Mucosa of rectum (tissue), 2 donors: Measurements from ENCODE around the gene CCSAP.

Source experiments
- H3K27ac ChIP-seq, 2 donors: one replicate each; pipeline ENCODE4 v1.7.0; 2013; ENCODE audit warnings: inconsistent platforms in 2 of 2, low read depth in 2 of 2, low read length in 2 of 2
- H3K27me3 ChIP-seq, 2 donors: one replicate each; pipeline ENCODE4 v1.7.0; 2013; ENCODE audit warnings: low read length in 2 of 2; ENCODE audit not compliant: control insufficient read depth in 2 of 2, insufficient read depth in 2 of 2
- H3K36me3 ChIP-seq, 2 donors: one replicate each; pipeline ENCODE4 v1.7.0; 2013; ENCODE audit warnings: low read length in 2 of 2; ENCODE audit not compliant: control insufficient read depth in 2 of 2, insufficient read depth in 2 of 2
- H3K4me1 ChIP-seq, 2 donors: one replicate each; pipeline ENCODE4 v1.7.0; 2013; ENCODE audit warnings: low read length in 2 of 2, mild to moderate bottlenecking in 1 of 2; ENCODE audit not compliant: control insufficient read depth in 2 of 2, insufficient read depth in 2 of 2
- H3K4me3 ChIP-seq, 2 donors: one replicate each; pipeline ENCODE4 v1.7.0; 2013; ENCODE audit warnings: low read length in 2 of 2
- H3K9ac ChIP-seq, 2 donors: one replicate each; pipeline ENCODE4 v1.7.0; 2013; ENCODE audit warnings: low read length in 2 of 2, low read depth in 1 of 2, mild to moderate bottlenecking in 1 of 2
- H3K9me3 ChIP-seq, 2 donors: one replicate each; pipeline ENCODE4 v1.7.0; 2013; ENCODE audit warnings: low read length in 2 of 2; ENCODE audit not compliant: control insufficient read depth in 2 of 2
- donor health status: healthy.
- donor health status: Normal muscosa, but diverticular disease.

CCSAP gene

DNA sequence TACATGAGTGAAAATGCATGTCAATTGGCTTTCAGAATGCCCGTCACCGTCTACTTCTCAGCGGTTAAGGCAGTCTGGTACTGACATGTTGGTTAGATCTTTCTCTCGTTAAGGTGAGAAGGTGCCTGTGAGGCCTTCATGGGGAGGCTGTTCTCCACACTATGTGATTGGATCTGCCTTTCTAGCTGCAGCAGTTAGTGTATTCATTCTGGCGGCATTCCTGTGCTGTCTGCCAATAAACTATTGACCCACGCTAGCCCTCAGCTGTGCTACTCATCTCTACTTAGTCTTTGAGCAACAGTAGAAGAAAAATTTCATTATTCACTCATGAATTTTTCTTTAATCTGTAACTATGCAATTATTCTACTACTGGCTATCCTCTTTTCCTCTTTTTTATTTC is 32.0 kb downstream of the CCSAP start:
- Histone ChIP-seq H3K4me3 (no peak overlapping the region), H3K4me1 (no peaks in the 10 kb centered on the region), H3K36me3 (peaks cover 23 to 34% of the 10 kb centered on the region in 2 donors), H3K27ac (no peak overlapping the region), H3K9me3 (no peaks in the 10 kb centered on the region), H3K27me3 (no peaks in the 10 kb centered on the region), H3K9ac (no peak overlapping the region)

DNA sequence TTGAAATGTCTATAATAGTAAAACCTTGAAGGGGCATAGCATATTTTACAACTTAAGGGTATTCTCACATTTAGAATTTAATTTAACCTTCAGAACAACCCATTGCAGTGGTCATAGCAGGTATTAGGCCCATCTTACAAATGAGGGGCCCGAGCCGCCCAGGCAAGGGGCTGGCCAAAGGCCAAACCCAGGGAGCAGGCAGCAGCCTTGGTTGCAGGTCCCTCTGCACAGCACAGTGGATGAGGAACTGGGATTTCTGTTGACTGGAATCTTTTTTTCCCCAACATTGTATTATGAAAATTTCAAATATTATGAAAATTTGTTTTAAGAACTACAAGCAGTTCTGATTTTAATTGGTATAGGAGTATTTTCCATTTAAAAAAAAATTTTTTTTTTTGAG is 33.2 kb downstream of the CCSAP start:
- Histone ChIP-seq H3K27ac (no peak overlapping the region), H3K27me3 (no peaks in the 10 kb centered on the region), H3K4me1 (no peaks in the 10 kb centered on the region), H3K36me3 (peaks cover 23 to 35% of the 10 kb centered on the region in 2 donors), H3K9me3 (no peaks in the 10 kb centered on the region), H3K4me3 (no peak overlapping the region), H3K9ac (no peak overlapping the region)

DNA sequence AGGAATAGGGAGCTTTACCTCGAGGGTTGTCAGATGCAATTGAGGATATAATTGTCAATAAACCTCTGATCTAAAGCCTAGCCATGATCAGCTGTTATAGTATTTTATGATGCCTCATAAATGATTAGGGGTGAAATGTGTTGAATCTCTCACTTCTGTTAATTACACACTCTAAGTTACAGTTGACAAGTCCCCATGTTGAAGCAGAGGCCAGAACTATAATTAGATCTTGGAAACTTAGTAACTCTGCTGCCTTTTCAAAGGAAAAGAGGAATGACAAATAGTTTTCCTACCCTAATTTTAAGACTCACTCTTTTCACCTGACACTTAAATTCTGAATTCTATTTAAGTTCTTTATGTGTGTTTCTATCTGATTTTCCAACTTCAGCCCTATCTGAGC is 33.8 kb downstream of the CCSAP start:
- H3K9me3 ChIP-seq = no peaks in the 10 kb centered on the region
- no peak overlapping the region for H3K4me3 ChIP-seq
- no peaks in the 10 kb centered on the region for H3K27me3 ChIP-seq
- H3K27ac ChIP-seq = no peak overlapping the region
- no peaks in the 10 kb centered on the region for H3K4me1 ChIP-seq
- H3K9ac ChIP-seq = no peak overlapping the region
- H3K36me3 ChIP-seq = peaks cover 26 to 40% of the 10 kb centered on the region in 2 donors

DNA sequence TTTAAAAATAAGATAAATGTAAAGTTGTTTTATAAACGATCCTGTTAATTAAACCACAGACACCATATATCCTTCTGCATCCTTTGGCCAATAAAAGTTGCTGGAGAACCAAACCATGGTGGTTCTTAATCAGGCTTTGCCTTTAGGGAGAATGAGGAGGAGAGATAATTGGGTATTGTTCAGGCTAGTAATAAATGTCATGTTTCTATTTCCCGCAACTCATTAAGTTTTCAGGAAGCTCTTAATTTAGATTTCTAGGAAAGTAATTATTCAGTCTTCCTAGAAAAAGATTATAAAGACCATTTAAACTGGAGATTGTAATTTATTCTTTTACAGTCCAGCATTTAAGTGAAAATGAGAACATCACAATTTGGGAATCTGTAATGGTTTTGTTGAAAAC is 37.5 kb downstream of the CCSAP start:
- H3K27me3 ChIP-seq = no peaks in the 10 kb centered on the region
- peaks cover 44 to 50% of the 10 kb centered on the region in 2 donors for H3K36me3 ChIP-seq
- H3K27ac ChIP-seq = no peak overlapping the region
- H3K9me3 ChIP-seq = no peaks in the 10 kb centered on the region
- H3K9ac ChIP-seq = no peak overlapping the region
- no peak overlapping the region for H3K4me3 ChIP-seq
- no peaks in the 10 kb centered on the region for H3K4me1 ChIP-seq

DNA sequence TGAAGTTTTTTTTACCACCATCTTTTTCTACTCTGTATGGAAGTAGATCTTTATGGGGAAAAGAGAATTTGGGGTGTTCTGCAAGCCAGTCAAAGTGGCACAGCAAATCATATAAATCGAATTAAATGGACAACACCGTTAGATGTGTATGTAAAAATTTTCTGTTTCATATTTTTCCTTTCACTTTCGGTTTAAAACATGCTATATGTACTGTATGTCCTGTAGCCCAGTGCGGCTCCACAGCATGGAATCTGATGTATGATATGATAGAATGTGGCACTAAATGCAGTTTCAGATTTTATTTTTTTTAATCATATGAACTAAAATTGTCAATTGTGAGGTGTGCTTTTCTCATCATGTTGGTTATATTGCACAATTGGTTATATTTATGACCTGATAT is 39.0 kb downstream of the CCSAP start:
- no peak overlapping the region for H3K27ac ChIP-seq
- H3K27me3 ChIP-seq = no peaks in the 10 kb centered on the region
- H3K36me3 ChIP-seq = peaks cover 54 to 55% of the 10 kb centered on the region in 2 donors
- no peak overlapping the region for H3K4me3 ChIP-seq
- H3K9me3 ChIP-seq = no peaks in the 10 kb centered on the region
- no peaks in the 10 kb centered on the region for H3K4me1 ChIP-seq
- H3K9ac ChIP-seq = no peak overlapping the region

DNA sequence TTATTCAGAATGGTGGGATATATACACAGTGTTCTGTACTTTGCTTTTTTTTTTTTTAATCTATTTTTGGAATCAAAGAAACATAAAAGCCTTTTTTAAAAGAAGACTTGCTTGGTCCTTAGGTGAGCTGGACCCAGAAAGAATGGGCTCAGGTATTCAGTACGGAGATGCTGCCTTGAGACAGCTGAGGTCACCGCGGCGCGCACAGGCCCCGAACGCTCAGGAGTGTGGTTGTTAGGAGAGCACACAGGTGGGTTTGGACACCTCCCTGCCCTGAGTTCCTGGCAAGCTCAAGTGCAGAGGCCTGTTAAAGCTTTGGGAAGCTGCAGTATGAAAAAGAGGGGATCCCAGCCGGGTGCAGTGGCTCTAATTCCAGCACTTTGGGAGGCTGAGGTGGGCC is 40.1 kb downstream of the CCSAP start:
- H3K4me1 ChIP-seq = no peaks in the 10 kb centered on the region
- H3K4me3 ChIP-seq = no peak overlapping the region
- no peaks in the 10 kb centered on the region for H3K27me3 ChIP-seq
- H3K9me3 ChIP-seq = no peaks in the 10 kb centered on the region
- H3K27ac ChIP-seq = no peak overlapping the region
- peaks cover 47 to 50% of the 10 kb centered on the region in 2 donors for H3K36me3 ChIP-seq
- H3K9ac ChIP-seq = no peak overlapping the region

DNA sequence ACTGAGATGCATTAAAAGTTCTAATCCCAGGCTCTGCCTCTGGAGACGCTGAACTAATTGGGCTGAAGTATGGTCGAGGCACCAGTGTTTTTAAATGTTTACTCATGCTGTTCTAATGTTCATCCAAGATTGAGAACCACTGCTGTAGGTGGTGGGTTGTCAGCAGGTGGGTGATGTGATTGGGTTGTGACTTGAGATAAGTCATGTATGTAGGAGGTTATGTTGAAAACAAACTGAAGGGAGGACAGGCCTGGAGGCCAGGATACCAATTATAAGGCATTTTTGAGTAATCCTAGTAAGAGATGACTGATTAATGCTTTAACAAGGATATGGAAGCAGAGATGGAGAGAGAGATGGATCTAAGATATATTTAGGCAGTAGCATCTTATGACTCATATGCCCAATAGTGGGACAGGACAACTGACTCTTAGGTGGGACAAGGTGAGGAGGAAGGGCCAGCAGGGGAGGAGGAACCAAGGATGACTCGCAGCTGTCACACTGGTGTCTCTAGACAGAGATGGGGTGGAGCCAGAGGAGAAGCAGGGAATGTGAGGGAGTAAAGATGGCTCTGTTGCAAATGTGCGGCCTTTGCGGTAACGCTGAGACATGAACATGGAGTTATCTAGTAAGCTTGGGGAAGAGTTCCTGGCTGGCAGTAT is 42.6 kb downstream of the CCSAP start:
- peaks cover 42 to 54% of the 10 kb centered on the region in 2 donors for H3K36me3 ChIP-seq
- H3K27me3 ChIP-seq = no peaks in the 10 kb centered on the region
- H3K9ac ChIP-seq = no peak overlapping the region
- H3K4me1 ChIP-seq = no peaks in the 10 kb centered on the region
- H3K4me3 ChIP-seq = no peak overlapping the region
- H3K9me3 ChIP-seq = no peaks in the 10 kb centered on the region
- H3K27ac ChIP-seq = no peak overlapping the region

DNA sequence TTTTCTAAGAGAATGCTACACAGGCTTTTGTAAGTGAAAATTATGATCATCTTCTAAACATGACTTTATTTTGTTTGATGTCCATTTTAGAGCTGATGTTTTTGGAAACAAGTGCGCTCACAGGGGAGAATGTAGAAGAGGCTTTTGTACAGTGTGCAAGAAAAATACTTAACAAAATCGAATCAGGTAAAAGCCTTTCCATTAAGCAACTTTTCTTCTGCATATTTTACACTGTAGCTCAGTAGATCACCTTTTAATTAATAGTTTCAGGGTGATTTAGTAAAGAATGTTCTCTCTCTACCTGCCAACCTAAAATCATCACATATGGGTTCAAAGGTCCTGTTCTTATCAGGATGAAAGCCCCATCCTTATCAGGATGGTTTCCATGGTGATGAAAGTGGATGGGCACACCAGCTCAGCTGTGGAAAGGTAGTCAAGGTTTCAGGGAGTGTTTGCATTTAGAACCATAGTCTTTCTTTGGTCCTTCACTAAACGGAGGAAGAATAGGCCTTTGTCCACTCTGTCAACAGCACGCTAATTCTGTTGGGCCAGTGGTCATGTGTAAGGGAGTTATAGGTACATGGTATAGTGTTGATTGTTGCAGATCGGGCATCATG is 43.9 kb downstream of the CCSAP start:
- H3K27ac ChIP-seq = no peak overlapping the region
- H3K4me1 ChIP-seq = no peaks in the 10 kb centered on the region
- H3K9ac ChIP-seq = no peak overlapping the region
- H3K9me3 ChIP-seq = no peaks in the 10 kb centered on the region
- no peak overlapping the region for H3K4me3 ChIP-seq
- no peaks in the 10 kb centered on the region for H3K27me3 ChIP-seq
- H3K36me3 ChIP-seq = peaks cover 37 to 50% of the 10 kb centered on the region in 2 donors

DNA sequence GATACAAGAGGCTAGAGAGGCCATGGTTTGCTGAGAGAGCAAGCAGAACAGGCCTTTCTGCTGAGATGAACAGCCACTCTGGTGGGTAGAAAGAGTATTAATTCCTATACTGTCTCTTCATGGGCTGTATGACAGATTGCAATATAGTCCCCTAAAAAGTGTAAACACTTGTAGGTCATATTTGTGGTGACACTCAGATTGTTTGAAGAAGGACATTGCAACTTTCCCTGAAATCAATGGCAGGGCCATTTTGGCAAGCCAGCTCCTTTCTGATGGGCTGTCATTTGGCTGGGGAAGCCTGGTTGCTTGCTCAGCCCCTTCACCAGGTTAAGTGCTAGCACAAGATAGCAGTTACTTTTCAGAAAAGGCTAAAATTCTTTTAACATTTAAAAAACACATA is 44.4 kb downstream of the CCSAP start:
- Histone ChIP-seq H3K9me3 (no peaks in the 10 kb centered on the region), H3K36me3 (peaks cover 35 to 45% of the 10 kb centered on the region in 2 donors), H3K27ac (no peak overlapping the region), H3K9ac (no peak overlapping the region), H3K4me3 (no peak overlapping the region), H3K4me1 (no peaks in the 10 kb centered on the region), H3K27me3 (no peaks in the 10 kb centered on the region)

DNA sequence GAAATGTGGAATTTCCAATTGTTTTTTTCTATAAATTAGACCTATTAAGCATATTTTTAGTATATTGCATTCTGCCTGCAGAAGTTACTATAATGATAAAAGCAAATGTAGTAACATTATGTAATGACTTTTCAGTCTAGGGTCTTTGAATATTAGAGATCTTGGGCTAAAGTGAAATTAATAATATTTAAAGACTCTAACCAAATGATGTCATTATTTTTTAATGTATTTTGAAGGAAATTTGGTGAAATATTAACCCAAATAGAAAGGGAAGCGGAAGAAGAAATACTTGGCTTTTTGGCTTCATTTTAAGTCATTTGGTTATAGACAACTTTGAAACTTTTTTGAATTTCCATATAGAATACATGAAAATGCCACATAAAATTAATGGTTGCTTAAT is 45.1 kb downstream of the CCSAP start:
- Histone ChIP-seq H3K27ac (no peak overlapping the region), H3K9ac (no peak overlapping the region), H3K27me3 (no peaks in the 10 kb centered on the region), H3K36me3 (peaks cover 32 to 41% of the 10 kb centered on the region in 2 donors), H3K4me1 (no peaks in the 10 kb centered on the region), H3K4me3 (no peak overlapping the region), H3K9me3 (no peaks in the 10 kb centered on the region)
